Measurements from ENCODE around the gene STARD4. TPM values are rescaled to one million over a fixed set of nuclear protein-coding genes. Genes with fewer than 3 reads are reported as not detected.

The STARD4 gene
- total RNA-seq, result 59.3 TPM

GRCh38 chr5:111512375-111513130, at the start of gene STARD4:
TSS of gene STARD4 (minus strand) at chr5:111512535. CDS start at chr5:111507433, 5,102 bp downstream.

Other genes starting within 250 kb of the STARD4 start
- gene NREP, start 244.7 kb upstream of the STARD4 start, total RNA-seq, result 588 TPM